ENCODE results near the gene HSD3B1. TPM values are rescaled to one million over a fixed set of nuclear protein-coding genes. Genes with fewer than 3 reads are reported as not detected.

The HSD3B1 gene
- total RNA-seq, 1 donor from 2014 or later, result not detected

DNA sequence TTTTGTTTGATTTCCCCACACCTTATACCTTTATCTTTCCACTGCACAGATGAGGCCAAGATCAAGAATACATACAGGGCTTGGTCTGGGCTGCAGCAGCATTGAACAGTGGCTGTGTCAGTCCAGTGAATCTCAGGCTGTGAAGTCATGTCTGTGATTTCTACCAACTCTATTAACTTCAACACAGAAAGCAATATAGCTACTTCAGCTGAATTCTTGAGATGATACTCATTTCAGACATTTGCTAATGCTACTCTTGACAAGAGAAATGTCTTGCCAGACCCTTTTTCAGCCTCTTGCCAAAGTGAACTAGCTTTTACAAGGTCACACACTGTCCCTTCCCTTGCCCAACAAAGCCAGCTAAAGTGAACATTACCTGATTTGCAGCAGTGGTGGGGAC is 25.1 kb upstream of the HSD3B1 start:
- no peaks in the 10 kb centered on the region for H3K36me3 ChIP-seq (ENCODE audit: control insufficient read depth, insufficient read depth, low read length)
- DNase-seq (ENCODE audit: low read depth) (no peak), FAIRE-seq (no peak)
- H3K4me3 ChIP-seq (ENCODE audit: low read depth, low read length), result no peak overlapping the region
- no peak for TF ChIP-seq CTCF (IDR thresholded peaks at IDR 0.05; ENCODE audit: insufficient read depth, low read length, severe bottlenecking)
- H3K27me3 ChIP-seq (ENCODE audit: control insufficient read depth, insufficient read depth, low read length), result no peaks in the 10 kb centered on the region

GRCh38 chr1:119482517-119483425 is 24.2 kb upstream of the HSD3B1 start:
- DNase-seq (ENCODE audit: low read depth) (no peak), FAIRE-seq (no peak)
- TF ChIP-seq CTCF (IDR thresholded peaks at IDR 0.05; ENCODE audit: insufficient read depth, low read length, severe bottlenecking), result no peak
- no peak overlapping the region for H3K4me3 ChIP-seq (ENCODE audit: low read depth, low read length)
- H3K27me3 ChIP-seq (ENCODE audit: control insufficient read depth, insufficient read depth, low read length), result no peaks in the 10 kb centered on the region
- H3K36me3 ChIP-seq (ENCODE audit: control insufficient read depth, insufficient read depth, low read length), result no peaks in the 10 kb centered on the region

DNA sequence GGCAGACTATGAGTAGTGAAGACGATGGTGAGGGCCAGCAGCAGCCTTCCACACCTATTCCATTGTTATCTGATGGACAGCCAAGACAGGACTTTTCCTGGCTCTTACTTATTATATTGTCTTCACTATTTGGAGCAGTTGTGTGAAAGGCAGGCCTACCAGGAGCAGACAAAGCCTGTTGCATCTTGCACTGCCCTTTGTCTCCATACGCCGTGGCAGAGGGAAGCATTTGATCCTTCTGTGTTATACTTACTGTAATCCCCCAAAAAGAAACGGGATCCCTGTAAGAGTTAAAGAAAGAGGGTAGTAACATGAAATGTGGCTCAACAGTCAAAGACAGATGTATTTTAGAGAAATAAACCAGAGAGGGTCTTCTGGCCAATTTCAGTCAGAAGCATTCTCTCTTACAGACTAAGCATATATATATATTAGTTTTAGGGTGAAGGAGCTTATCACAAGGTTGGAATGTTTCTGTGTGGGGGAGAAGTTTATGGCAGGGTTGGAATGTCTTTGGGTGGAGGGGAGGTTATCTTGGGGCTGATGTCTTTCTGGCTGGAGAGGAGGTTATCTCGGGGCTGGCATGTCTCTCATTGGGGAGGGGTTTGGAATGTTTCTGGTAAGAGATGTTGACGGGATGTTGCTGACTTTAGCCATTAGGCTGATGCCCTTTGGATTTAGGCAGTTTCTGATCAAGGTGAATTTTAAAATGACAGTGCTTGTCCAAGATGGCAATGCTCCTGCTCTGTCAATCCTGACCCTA is 23.4 kb upstream of the HSD3B1 start:
- DNase-seq (ENCODE audit: low read depth) (no peak), FAIRE-seq (no peak)
- Histone ChIP-seq H3K27me3 (ENCODE audit: control insufficient read depth, insufficient read depth, low read length) (no peaks in the 10 kb centered on the region), H3K4me3 (ENCODE audit: low read depth, low read length) (no peak overlapping the region), H3K36me3 (ENCODE audit: control insufficient read depth, insufficient read depth, low read length) (no peaks in the 10 kb centered on the region)
- TF ChIP-seq CTCF (IDR thresholded peaks at IDR 0.05; ENCODE audit: insufficient read depth, low read length, severe bottlenecking), result no peak

- H3K4me3 ChIP-seq (ENCODE audit: low read depth, low read length), result no peak overlapping the region
- H3K27me3 ChIP-seq (ENCODE audit: control insufficient read depth, insufficient read depth, low read length), result no peaks in the 10 kb centered on the region
- no peaks in the 10 kb centered on the region for H3K36me3 ChIP-seq (ENCODE audit: control insufficient read depth, insufficient read depth, low read length)
- DNase-seq (ENCODE audit: low read depth), result no peak
- no peak for TF ChIP-seq CTCF (IDR thresholded peaks at IDR 0.05; ENCODE audit: insufficient read depth, low read length, severe bottlenecking)
- FAIRE-seq, result no peak
Observed at GRCh38 chr1:119485201-119485600, 21.8 kb upstream of the HSD3B1 start.

DNA sequence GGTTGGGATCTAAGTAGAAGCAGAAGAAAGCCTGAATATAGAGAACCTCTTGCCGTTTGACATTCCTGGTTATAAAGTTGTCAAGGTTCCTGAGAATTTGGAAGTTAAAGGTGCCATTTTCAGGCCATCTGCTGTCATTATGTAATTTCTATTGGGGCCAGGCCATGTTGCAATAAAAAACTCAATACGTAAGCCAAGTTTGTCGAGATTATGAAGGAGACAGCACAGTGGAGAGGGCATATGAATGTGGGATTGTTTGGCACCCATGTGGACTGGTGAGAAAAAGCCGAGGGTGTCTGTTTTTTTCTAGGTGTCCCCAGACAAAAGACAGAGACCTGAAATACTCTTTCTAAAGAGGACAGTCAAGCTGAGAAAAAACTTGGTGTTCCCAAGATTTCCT is 18.8 kb upstream of the HSD3B1 start:
- Histone ChIP-seq H3K27me3 (ENCODE audit: control insufficient read depth, insufficient read depth, low read length) (no peaks in the 10 kb centered on the region), H3K36me3 (ENCODE audit: control insufficient read depth, insufficient read depth, low read length) (no peaks in the 10 kb centered on the region), H3K4me3 (ENCODE audit: low read depth, low read length) (no peak overlapping the region)
- no peak for FAIRE-seq
- DNase-seq (ENCODE audit: low read depth), result no peak
- no peak for TF ChIP-seq CTCF (IDR thresholded peaks at IDR 0.05; ENCODE audit: insufficient read depth, low read length, severe bottlenecking)
